SHP77 treated with DMSO at 0.1 percent for 48 hours (cell line): Measurements from ENCODE around the gene DENND2A.
"Not testable (repeated sequence)": the region's sequence is repeated elsewhere in the genome, so short reads cannot be mapped to it uniquely, and the experiment has no call there.

ENCODE experiments used
- DNase-seq: peaks from one replicate; lab custom pipeline; 2025; lab: John Stamatoyannopoulos, UW

DENND2A gene

DNA sequence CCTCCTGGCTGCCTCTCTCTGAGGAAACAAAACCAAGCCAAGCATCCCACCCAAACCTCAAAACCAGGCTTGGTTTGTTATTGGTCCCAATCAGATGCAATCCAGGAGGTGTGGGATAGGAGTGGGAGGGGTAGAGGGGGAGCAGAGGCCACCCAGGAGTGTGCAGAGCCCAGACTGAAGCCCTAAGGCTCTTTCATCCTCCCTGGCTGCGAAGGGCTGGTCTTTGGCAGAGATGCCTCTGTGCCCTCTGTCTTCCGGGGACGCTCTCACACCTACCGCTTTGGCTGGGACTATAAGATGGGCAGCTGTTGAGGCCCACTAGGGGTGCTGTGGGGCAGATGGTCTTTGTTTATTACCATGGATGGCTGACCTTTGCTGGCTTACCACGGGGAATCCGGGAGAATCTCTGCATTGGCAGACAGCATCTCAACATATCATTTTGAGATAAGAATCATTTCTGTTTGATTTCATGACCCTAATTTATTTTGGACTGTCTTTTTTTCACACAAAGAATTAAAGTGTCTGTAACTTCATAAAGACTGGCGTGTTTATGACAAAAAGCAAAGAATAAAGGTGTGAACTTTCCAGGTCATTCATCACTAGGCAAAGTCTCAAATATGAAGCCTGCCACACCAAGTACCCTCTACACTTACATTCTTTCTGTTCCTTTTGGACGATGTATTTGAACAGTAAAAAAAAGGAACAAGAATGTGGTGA lies 6.5 kb upstream of the DENND2A start:
- peak; percentile 62 for DNase-seq

DNA sequence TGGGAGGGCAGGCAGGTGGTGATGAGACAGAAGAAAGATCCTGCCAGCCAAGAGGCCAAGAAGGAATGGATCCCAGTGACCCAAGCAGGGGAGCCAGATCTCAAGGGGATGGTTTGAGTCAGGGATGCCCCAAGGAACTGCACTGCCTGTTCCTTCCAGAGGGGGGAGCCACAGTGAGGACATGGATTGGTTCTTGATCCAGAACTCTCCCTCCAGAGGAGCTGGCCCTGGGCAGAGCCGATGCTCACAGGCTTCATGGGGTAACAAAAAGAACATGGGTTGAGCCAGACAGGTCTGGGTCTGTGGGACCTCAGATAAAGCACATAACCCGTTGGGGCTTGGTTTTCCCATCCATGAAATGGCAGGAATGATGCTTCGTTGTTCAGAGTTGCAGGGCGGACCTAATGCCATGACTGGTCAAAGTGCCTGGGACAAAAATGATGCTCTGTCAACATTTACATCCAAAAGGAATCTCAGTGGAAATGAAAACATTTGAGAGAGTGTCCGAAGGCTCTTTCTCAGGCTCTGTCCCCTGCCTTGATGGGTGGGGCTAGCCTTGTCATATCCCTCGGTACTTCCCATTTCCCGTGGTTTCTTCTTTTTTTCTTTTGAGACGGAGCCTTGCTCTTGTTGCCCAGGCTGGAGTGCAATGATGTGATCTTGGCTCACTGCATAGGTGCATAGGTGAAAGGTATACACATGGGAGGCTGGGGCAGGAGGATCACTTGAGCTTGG lies 4.7 kb upstream of the DENND2A start:
- no peak for DNase-seq

DNA sequence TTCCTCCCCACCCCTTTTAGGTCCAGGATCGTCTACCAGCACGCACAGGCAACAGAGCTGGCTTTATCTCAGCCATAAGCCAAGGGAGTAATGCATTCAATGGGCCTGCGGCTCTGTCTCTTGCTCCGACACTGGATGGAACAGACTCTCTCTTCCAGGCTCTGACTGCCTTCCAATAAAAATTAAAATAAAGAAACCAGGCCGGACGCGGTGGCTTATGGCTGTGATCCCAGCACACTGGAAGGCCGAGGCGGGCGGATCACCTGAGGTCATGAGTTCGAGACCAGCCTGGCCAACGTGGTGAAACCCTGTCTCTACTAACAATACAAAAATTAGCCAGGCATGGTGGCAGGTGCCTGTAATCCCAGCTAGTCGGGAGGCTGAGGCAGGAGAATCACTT lies 4.1 kb upstream of the DENND2A start:
- DNase-seq: not testable (repeated sequence)

DNA sequence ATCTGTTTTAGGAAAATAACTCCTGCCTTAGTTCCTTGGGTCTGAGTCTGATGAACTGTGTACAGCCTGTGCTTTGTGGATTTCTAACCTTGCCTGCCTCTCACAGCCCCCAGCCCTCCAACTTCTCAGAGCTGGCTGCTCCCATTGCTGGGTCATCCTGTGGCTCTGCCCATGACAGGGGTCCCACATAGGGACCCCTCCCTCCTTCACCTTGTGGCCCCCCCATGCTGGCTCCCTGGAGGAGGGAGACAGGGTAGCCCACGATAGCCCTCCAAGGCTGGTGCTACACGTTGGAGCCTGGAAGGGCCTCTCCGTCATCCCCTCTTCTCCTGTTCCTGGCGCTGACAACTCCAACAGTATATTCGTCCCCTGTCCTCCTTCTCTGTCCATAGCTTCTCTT lies 2.8 kb upstream of the DENND2A start:
- no peak for DNase-seq

DNA sequence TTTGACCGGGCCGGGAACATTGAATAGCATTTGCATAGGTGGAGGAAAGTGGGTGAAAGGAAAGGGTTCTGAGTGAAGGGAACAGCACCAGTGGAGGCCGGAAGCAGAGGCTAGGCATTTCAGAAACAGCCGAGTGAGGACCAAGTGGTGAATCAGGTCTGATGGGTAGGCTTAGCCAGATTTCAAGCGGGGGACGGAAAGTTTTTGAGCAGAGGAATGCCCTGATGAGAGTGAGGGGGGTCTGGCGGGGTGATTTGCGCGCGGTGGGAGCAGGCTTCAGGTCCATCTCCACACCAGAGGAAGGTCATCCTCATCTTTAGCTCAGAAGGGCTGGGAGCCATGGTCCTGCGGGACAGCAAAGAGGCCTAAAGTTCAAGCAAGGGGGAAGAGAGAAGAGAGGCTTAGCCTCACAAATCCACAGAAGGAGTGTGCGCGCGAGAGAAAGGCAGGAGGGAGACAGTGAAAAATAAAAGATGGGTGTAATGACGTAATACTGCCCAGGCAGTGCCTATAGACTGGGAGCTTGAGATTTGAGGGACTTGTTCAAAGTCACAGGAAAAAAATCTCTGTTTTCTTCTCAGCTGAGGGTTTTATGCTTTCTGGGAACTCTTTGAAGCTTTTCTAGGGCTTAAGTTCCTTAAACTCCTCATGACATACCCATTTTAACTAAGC lies 1.0 kb upstream of the DENND2A start:
- no peak for DNase-seq

DNA sequence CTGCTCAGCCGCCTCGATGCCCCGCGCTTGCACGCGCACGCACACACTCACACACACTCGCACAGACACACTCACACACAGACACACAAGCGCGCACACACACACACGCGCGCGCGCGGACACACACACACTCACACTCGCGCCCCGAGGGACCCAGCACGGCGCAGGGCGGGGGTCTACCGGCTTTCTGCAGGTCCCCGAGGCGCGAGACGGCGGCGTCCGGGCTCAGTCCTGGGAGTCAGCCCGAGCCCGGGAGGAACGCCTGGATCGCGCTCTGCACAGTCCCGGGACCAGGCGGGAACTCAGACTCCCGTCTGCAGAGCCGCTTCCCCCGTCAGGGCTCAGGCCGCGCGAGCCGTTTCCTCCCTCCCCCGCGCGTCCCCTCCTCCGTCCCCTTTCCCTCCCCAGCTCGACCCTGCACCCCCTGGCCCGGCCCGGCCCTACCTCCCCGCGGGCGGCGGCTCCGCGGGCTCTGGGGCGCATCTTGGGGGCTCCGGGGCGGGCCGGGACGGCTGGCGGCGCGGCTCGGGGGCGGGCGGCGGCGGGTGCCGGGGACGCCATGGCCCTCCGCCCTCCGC lies 464 bp downstream of the DENND2A start:
- no peak for DNase-seq

DNA sequence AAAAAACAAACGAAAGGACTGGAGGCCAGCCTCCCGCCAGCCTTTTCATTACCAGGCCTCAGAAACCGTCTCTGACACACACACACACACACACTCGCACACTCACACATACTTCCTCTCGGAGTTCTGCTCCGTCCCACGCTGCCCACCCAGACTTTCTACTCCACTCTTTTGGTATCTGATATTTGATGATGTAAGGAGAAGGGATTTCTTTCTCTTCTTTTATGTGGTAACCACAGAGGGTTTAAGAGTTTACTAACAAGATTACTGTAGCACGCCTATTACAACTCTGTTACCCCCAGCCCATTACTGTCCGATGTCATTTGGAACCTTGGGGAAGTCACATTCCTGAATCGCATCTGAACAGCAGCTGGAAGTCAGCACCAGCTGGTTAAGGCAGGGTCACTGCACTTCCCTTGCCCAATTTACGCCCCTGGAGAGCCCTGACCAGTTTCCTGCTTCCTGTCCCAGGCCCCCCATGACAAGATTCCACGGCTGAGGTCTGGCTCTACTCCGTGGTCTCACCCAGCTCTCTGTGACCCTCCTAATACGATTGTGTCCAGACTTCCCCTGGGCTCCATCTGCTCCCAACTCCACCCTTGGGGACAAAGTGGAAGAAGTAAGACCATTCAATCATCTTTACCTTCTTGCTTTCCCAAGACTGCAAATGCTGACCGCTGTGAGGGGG lies 1.1 kb downstream of the DENND2A start:
- no peak for DNase-seq

DNA sequence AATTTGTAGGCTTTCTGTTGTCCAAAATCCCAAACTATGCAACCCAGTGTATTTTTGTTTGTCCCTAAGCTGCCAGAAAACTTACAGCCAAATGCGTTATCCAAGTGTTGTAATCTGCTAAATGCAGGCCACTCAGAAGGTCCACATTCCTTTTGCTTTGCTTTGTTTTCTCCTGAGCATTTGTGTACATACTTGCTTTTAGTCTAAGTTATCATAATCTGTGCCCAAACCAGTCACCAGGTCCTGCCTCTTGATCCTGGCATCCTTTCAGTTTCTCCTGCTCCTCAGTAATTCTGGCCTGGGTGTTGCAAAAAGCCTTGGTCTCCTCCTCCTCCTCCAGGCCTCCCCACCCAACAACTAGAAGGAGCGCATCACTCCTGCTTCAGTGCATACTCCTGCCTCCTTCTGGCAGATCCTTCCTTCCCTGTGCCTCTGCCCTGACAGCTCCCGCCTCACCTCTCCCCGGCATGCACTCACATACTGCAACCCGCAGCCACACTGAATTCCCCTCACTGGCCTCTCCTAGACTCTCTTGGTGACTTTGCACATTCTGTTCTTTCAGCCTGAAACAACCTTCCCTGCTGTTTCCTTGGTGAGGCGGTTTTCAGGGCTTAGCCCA lies 2.3 kb downstream of the DENND2A start:
- no peak for DNase-seq

DNA sequence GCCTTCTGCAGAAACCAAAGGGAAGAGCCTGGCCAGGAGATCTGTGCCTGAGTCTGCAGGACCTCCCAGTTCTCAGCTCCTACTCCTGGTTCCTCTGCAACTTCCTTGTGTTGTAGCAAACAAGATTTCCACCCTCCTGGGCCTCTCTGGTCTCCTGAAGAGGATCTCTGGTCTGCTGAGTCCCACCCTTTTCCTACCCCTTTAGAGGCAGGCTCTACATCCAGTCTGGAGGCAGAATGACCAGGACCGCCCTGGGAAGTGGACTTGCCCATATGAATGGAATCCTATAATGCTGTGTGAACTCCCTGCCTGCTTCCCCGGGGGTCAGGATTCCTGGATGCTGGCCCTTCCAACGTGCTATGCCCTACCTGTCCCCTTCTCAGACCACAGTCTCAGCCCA lies 3.2 kb downstream of the DENND2A start:
- no peak for DNase-seq

DNA sequence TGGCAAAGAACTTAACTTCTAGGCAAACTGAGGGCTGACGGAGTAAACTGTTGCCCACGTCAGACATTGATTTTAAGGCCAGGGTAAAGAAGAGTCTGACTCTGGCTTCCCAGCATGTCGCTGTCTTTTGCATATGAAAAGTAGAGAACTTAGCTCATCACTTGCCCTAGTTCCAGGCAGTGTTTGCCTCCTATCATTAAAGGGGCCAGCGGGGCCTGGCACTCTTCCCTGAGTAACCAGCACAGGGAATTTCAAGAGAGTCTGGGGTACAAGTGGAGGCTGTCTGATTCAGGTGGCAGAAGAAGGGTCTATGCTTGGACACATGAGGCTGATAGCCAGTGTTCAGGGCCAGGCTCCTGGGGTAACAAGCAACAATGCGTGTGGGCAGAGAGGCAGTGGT lies 4.8 kb downstream of the DENND2A start:
- no peak for DNase-seq

DNA sequence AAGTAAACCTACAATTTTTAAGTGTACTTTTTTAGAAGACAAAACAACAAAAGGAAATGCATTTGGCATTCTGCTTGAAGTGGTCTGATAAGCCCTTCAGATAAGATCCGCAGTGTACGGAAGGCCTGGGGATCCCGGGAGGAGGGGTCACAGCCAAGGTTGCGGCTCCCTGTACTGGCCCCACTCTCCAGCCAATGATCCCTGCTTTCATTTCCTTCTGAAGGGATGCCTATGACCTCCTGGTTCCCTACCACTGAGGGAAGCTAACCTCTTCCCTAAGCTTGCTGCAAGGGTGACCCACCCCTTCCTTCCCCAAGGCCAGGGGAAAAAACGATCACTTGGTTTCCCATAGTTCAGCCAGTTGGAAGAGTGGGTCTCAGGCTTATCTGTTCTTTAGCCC lies 5.3 kb downstream of the DENND2A start:
- no peak for DNase-seq

DNA sequence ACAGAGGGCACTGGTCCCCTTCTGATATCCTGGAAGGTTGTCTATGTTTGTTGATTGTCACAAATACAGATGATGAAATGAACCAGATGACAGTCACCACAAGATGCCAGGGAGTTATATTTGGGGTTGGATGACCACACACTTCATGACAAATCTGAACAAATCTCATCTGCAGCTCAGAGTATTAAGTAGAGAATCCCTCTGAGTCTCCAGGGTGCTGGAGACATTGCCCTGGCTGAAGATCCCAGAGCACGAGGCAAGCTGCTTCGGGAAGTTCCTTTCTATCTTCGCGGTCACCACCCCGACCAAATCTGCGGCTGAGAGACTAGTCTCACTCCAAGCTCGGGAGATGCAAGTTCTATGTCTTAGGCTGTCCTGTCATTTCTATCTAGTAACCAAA lies 9.0 kb downstream of the DENND2A start:
- DNase-seq: no peak

DNA sequence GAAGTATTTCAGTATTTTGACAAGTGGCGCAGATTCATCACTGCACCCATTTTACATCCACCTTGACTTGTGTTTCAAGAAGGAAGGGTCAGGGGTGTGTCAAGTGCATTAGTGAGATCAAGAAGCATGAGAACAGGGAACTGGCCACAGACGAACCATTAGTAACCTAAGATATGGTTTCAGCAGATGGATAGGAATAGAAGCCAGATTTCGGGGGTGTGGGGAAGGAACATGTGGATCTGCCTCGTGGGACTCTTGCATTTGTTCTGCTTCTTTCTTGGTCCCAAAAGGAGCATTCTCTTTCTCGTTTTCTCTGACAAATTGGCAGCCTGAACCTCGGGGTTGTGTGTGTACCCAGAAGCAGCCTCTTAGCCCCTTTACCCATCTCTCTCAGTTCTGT lies 9.6 kb downstream of the DENND2A start:
- no peak for DNase-seq

DNA sequence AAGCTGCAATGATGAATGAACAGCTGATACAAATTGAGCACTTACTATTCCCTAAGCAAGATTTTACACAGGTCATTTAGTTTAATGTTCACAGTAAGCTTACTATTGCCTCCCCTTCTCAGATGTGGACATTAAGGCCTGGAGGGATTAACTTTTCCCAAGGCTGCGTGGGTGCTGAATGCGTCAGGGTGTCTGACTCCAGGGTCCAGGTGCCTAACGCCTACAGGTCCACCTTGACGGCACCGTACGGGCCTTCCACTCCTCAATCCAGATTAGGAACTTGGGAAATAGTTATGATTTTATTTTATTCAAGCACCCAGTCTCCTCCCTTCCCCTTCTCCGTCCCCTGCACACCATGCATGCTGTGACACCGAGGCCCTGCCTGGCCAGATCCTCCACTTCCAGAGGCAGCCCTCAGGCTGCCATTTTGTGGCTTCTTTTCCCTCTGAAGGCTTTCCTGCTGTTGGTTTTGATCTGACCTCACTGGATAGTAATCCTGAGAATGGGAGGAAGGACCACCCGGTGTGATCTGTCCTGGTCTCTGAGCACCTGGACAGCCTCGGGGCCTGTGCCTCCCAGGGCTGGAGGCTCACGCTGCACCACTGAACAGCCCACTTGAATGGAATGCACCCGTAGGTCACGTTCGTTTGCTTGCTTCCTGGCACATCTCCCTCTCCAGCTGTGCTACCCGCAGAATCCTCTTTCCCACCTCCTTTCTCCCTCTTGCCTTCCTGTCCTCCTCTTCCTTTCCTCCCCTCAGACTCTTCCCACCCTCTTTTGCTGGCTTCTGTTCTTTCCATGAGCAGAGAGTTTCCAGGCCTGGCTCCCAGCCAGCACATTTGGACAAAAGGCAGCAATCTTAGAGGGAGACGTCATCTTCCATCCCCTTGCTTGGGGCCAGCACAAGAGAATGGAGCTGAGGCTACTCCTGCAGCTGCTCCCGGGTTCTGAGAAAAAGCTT lies 14.4 kb downstream of the DENND2A start:
- no peak for DNase-seq

DNA sequence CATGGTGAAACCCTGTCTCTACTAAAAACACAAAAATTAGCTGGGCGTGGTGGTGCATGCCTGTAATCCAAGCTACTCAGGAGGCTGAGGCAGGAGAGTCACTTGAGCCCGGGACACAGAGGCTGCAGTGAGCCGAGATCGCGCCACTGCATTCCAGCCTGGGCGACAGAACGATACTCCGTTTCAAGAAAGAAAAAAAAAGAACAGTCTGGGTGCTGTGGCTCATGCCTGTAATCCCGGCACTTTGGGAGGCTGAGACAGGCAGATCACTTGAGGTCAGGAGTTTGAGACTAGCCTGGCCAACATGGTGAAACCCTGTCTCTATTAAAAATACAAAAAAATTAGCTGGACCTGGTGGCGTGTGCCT lies 15.4 kb downstream of the DENND2A start:
- DNase-seq: not testable (repeated sequence)

DNA sequence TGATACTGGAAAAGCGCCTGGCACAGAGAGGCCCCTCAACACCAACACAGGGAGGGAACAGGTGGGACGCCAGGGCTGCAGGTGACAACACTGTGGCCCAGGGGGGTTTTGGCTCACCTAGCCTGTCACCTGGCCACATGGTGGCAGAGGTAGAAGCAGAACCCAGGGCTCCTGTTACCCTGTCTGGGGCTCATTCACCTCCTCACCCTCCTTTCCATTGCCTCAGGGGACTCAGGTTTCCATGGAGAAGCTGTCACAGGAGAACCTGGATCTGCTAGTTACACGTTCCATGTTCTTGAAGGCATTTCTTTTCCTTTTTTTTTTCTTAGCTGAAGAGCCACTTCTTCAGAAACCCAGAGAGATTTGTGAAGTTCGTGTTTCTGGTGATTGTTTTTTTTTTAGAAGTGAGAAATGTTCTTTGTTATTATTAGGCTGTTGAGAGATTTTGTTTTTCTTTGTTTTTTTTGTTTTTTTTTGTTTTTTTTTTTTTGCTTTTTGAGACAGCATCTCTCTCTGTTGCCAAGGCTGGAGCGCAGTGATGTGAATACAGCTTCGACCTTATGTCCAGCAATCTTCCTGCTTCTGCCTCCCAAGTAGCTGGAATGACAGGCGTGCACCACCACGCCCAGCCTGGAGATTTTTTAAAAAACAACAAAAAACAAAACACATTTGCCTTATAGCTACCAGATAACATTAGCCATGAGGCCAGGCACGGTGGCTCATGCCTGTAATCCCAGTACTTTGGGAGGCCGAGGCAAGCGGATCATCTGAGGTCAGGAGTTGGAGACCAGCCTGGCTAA lies 16.0 kb downstream of the DENND2A start:
- DNase-seq: no peak

DNA sequence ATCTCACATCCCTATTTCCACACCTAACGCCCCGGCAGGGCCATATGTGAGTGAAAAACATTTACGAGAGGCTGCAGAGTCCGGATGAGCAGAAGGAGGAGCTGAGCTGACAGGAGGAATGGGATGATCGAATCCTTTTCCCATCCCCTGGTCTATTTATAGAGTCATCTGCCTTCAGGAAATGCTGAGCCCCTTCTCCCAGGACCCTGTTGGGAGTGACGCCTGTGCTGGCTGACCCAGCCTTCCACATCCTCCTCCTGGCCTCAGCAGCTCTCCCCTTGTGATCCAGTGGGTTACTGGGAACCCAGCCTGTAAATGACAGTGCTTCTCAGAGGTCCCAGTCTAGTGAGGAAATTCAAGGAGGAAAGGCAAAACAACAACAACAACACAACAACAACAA lies 16.6 kb downstream of the DENND2A start:
- no peak for DNase-seq

DNA sequence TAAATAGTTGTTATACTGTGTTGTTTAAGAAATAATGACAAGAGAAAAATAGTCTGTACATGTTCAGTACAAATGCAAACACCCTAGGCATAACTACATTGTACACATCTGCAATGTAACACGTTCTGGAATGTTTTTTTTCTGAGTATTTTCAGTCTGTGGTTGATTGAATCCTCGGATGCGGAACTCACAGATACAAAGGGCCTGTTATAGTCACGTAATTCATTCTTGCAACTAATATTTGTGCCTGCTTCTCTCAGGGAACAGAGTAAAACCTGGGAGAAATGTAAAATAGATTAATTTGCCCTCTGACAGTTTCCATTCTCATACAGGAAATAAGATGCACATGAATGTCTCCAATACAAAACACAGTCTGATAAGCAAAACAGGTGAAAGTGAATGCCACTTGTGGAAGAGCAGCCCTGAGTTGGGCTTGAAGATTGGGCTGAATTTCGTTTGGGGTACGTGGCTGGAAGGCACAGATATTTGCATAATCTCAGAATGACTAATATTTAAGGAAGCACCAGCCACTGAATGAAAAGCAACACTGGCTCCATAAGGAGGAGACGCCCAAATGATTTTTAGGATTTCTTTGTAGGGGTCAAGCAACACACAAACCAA lies 19.1 kb downstream of the DENND2A start:
- DNase-seq: no peak

DNA sequence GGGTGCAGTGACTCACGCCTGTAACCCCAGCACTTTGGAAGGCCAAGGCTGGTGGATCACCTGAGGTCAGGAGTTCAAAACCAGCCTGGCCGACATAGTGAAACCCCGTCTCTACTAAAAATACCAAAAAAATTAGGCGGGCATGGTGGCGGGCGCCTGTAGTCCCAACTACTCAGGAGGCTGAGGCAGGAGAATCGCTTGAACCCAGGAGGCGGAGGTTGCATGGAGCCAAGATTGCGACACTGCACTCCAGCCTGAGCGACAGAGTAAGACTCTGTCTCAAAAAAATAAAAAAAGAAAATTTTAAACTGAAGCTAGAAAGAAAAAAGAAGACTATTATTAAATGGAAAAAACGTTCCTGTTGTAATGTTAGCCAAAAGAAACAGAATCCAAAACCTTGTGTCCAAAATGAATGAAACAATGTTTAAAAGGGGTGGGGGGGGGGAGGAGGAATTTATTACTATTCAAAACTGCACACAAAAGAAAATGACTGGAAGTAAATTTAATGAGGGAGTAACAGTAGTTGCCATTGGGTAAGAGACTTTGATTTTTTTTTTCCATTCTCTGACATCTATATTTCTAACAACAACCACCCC lies 20.6 kb downstream of the DENND2A start:
- not testable (repeated sequence) for DNase-seq
